Calu3 (cell line): ENCODE measurements around the gene NEK2. TPM values are rescaled to one million over a fixed set of nuclear protein-coding genes. Genes with fewer than 3 reads are reported as not detected.

Experiments used
- BruUV-seq: library from RNA; stranded (reverse); fragments of 400-500 nt; replicated peaks from 2 replicates; lab custom pipeline; 2021; lab: Mats Ljungman, UMichigan
- CTCF ChIA-PET: fragments of 300-600 bp; sonication (Branson Sonifier 250); formaldehyde crosslinking; loops from one replicate; lab custom pipeline; 2022; ENCODE audit warnings: antibody characterized with exemption; lab: Charles Lee
- DNase-seq: peaks from one replicate; pipeline ENCODE4 v3.0.0; 2022
- H3K27ac Mint-ChIP-seq: one replicate; pipeline ENCODE4 v1.8.0; 2022; ENCODE audit warnings: mixed read lengths; ENCODE audit not compliant: unreplicated experiment
- H3K27me3 Mint-ChIP-seq: one replicate; pipeline ENCODE4 v1.8.0; 2022; ENCODE audit warnings: mixed read lengths; ENCODE audit not compliant: unreplicated experiment
- H3K36me3 Mint-ChIP-seq: one replicate; pipeline ENCODE4 v1.8.0; 2022; ENCODE audit warnings: mild to moderate bottlenecking, moderate library complexity, mixed read lengths; ENCODE audit not compliant: insufficient read depth, unreplicated experiment
- H3K4me1 Mint-ChIP-seq: one replicate; pipeline ENCODE4 v1.8.0; 2022; ENCODE audit warnings: mild to moderate bottlenecking, low read depth, mixed read lengths; ENCODE audit not compliant: unreplicated experiment
- H3K4me3 Mint-ChIP-seq: one replicate; pipeline ENCODE4 v1.8.0; 2022; ENCODE audit warnings: mild to moderate bottlenecking, low read depth, moderate library complexity, mixed read lengths; ENCODE audit not compliant: unreplicated experiment
- H3K9me3 Mint-ChIP-seq: one replicate; pipeline ENCODE4 v1.8.0; 2022; ENCODE audit warnings: low read depth, mixed read lengths; ENCODE audit not compliant: unreplicated experiment
- CTCF ChIP-seq: fragments of 200-600 bp; IDR thresholded peaks from one replicate; pipeline ENCODE4 v1.8.0; 2022; ENCODE audit warnings: antibody characterized with exemption; ENCODE audit not compliant: unreplicated experiment
- intact Hi-C: fragments of 100-400 bp; cut with micrococcal nuclease; formaldehyde crosslinking; loops from one replicate; pipeline ENCODE4 v1.10.0; 2022; ENCODE audit not compliant: unreplicated experiment
- total RNA-seq: library from RNA; stranded (reverse); gene quantifications from 2 replicates; pipeline ENCODE4 v1.2.3, GENCODE V29; 2022

Gene NEK2
- total RNA-seq, 1 experiment from 2014 or later, result 43.2 TPM

GRCh38 chr1:211633524-211633846 is 41.9 kb downstream of the NEK2 start:
- no TSS peak for BruUV-seq
- H3K36me3 Mint-ChIP-seq, result no peaks in the 10 kb centered on the region
- no peak overlapping the region for H3K4me3 Mint-ChIP-seq
- CTCF ChIA-PET, result interaction anchor here (0.7 to 1.3 kb wide), 2 partner anchors 16 to 118 kb away, joined by 3 read pairs; no protein-coding TSS in a partner anchor
- no peak overlapping the region for H3K27ac Mint-ChIP-seq
- intact Hi-C loops, result no loop called here
- no peak for DNase-seq
- H3K4me1 Mint-ChIP-seq, result peaks cover 14% of the 10 kb centered on the region
- no peaks in the 10 kb centered on the region for H3K9me3 Mint-ChIP-seq
- no peak for TF ChIP-seq CTCF
- H3K27me3 Mint-ChIP-seq, result no peaks in the 10 kb centered on the region

GRCh38 chr1:211632808-211633523 is 42.5 kb downstream of the NEK2 start:
- H3K4me1 Mint-ChIP-seq, result peaks cover 14% of the 10 kb centered on the region
- no TSS peak for BruUV-seq
- intact Hi-C loops, result no loop called here
- no peaks in the 10 kb centered on the region for H3K36me3 Mint-ChIP-seq
- no peaks in the 10 kb centered on the region for H3K9me3 Mint-ChIP-seq
- H3K27ac Mint-ChIP-seq, result no peak overlapping the region
- CTCF ChIA-PET, result interaction anchor here (0.7 to 1.0 kb wide), 2 partner anchors 17 to 22 kb away, joined by 3 read pairs; no protein-coding TSS in a partner anchor
- H3K4me3 Mint-ChIP-seq, result no peak overlapping the region
- H3K27me3 Mint-ChIP-seq, result no peaks in the 10 kb centered on the region
- no peak for DNase-seq
- TF ChIP-seq CTCF, result no peak

GRCh38 chr1:211632117-211632807 is 43.2 kb downstream of the NEK2 start:
- Mint-ChIP-seq H3K27me3 (no peaks in the 10 kb centered on the region), H3K9me3 (no peaks in the 10 kb centered on the region), H3K27ac (no peak overlapping the region), H3K4me3 (no peak overlapping the region), H3K4me1 (peaks cover 14% of the 10 kb centered on the region), H3K36me3 (no peaks in the 10 kb centered on the region)
- no peak for TF ChIP-seq CTCF
- no TSS peak for BruUV-seq
- intact Hi-C loops, result no loop called here
- DNase-seq, result no peak
- CTCF ChIA-PET, result interaction anchor here (1.0 kb wide), 1 partner anchor 21 kb away, joined by 3 read pairs; no protein-coding TSS in a partner anchor

- H3K4me1 Mint-ChIP-seq, result peaks cover 6% of the 10 kb centered on the region
- H3K9me3 Mint-ChIP-seq, result no peaks in the 10 kb centered on the region
- BruUV-seq, result no TSS peak
- CTCF ChIA-PET, result no interaction called here
- TF ChIP-seq CTCF, result no peak
- no peaks in the 10 kb centered on the region for H3K36me3 Mint-ChIP-seq
- no peak overlapping the region for H3K27ac Mint-ChIP-seq
- no peak for DNase-seq
- H3K4me3 Mint-ChIP-seq, result no peak overlapping the region
- H3K27me3 Mint-ChIP-seq, result no peaks in the 10 kb centered on the region
- intact Hi-C loops, result no loop called here
Observed at GRCh38 chr1:211631168-211631567, 44.3 kb downstream of the NEK2 start.
